Stimulated activated CD4-positive, alpha-beta T cell treated with anti-CD3 and anti-CD28 coated beads, Interleukin-4, amount 100 ng/mL, for 24 hours (primary cell): Measurements from ENCODE around the gene SORT1.

Experiments used
- DNase-seq: peaks from one replicate; pipeline ENCODE4 v3.0.0-alpha.2; 2020

Gene SORT1

DNA sequence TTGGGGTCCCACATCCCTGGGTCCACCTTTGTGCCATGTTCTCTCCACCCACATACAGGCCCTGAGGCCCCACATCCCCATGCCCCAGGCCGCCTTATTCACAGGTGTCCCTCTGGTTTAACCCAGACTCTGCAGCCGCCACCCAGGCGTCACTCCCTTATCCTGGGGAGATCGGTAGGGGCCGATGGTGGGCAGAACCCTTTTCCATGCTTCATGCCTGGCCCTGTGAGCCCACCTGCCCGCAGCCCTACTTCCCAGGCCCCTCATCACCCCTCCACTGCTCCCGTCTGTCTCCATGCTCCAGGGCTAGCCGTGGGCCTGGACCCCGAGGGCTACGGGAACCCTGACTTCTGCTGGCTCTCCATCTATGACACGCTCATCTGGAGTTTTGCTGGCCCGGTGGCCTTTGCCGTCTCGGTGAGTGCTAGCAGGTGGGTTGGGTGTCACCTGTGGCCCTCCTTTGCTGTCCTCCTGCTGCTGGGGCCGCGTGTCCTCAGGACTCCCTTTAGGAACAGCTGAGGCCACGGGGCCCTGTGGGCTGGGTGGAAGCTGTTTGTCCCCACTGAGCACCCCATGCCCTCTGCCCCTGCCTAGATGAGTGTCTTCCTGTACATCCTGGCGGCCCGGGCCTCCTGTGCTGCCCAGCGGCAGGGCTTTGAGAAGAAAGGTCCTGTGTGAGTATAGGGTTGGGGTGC lies 126.9 kb downstream of the SORT1 start:
- no peak for DNase-seq

DNA sequence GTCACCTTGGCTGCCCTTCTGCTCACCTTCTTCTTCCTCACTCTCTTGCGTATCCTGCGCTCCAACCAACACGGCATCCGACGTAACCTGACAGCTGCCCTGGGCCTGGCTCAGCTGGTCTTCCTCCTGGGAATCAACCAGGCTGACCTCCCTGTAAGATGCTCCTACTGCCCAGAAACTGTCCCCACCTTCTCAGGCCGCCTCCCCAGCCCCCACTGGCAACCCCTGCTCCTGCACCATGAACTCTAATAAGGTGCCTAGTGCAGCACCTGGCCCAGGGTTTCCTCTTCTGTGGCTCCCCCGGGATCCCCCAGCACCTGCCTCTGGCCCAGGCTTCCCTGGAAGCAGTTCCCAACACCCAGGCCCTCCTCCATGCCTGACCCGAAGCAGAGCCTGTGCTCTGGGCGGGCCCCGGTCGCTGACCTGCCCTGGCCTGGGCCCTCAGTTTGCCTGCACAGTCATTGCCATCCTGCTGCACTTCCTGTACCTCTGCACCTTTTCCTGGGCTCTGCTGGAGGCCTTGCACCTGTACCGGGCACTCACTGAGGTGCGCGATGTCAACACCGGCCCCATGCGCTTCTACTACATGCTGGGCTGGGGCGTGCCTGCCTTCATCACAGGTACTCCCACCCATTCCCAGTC lies 127.6 kb downstream of the SORT1 start:
- no peak for DNase-seq

DNA sequence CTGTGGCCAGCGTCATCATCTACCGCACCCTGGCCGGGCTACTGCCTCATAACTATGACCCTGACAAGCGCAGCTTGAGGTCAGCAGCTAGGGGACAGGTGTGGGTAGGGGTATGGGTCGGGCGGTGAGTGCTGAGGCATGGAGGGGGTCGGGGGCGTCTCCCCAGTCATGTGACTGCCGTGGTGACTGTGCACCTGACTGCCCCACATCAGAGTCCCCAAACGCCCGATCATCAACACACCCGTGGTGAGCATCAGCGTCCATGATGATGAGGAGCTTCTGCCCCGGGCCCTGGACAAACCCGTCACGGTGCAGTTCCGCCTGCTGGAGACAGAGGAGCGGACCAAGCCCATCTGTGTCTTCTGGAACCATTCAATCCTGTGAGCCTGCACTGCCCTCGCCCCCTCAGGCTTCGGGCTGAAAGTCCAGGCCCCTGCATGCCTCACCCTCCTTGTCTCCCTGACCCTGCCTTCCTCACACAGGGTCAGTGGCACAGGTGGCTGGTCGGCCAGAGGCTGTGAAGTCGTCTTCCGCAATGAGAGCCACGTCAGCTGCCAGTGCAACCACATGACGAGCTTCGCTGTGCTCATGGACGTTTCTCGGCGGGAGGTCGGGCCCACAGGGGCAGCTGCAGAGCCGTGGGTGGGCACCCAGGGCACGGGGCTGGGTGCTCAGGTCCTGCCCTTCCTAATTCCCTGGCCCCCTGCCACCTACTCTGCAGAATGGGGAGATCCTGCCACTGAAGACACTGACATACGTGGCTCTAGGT lies 128.3 kb downstream of the SORT1 start:
- no peak for DNase-seq

DNA sequence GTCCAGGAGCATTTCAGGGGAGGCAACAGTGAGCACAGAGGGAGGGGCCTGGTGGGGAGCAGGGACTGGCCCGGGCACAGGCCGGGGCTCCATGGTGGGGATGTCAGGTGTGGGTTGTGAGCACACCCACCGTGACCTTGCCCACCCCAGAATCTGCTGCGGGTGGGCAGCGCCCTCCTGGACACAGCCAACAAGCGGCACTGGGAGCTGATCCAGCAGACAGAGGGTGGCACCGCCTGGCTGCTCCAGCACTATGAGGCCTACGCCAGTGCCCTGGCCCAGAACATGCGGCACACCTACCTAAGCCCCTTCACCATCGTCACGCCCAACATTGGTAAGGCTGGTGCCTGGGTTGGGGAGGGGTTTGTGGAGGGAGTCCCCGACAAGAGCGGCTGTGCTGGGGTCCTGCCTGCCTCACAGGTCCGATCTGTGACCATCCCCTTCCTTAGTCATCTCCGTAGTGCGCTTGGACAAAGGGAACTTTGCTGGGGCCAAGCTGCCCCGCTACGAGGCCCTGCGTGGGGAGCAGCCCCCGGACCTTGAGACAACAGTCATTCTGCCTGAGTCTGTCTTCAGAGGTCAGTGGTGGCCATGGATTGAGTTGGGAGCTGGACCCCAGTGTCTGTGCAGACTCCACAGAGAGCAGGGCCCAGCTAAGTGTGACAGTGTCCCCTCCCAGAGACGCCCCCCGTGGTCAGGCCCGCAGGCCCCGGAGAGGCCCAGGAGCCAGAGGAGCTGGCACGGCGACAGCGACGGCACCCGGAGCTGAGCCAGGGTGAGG lies 129.1 kb downstream of the SORT1 start:
- no peak for DNase-seq

DNA sequence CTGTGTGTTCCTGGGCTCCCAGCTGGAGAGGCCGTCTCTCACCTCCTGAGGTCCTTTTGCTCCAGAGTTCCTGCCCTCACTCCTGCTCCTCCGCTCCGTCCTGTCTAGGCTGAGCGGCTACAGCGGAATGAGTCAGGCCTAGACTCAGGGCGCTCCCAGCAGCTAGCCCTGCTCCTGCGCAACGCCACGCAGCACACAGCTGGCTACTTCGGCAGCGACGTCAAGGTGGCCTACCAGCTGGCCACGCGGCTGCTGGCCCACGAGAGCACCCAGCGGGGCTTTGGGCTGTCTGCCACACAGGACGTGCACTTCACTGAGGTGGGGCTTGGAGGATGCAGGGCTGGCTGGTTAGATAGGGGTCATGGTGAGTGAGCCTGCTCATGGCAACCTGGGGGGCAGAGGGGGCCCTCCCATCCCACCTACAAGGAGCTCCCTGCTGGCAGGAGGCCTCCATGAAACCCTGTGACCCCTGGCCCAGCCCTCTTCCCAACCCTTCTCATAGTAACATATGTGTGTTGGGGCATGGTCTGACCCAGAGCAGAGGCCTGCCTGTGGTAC lies 129.9 kb downstream of the SORT1 start:
- DNase-seq, result no peak

DNA sequence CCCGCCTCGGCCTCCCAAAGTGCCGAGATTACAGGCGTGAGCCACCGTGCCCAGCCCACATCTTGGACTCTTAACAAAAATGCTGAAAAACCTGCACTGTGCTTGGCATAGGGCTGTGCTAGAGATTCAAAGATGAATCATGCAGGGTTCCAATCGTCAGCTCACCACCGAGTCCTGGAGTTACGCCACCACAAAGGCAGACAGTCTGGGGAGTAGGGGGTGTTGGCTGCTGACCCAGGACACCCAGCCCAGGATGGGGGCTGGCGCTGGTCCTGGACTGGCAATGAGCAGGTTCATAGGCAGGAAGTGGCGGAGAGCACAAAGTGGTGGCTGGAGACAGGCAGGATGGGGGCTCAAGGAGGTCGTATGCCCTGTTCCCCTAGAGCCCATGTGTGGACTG lies 130.8 kb downstream of the SORT1 start:
- no peak for DNase-seq

DNA sequence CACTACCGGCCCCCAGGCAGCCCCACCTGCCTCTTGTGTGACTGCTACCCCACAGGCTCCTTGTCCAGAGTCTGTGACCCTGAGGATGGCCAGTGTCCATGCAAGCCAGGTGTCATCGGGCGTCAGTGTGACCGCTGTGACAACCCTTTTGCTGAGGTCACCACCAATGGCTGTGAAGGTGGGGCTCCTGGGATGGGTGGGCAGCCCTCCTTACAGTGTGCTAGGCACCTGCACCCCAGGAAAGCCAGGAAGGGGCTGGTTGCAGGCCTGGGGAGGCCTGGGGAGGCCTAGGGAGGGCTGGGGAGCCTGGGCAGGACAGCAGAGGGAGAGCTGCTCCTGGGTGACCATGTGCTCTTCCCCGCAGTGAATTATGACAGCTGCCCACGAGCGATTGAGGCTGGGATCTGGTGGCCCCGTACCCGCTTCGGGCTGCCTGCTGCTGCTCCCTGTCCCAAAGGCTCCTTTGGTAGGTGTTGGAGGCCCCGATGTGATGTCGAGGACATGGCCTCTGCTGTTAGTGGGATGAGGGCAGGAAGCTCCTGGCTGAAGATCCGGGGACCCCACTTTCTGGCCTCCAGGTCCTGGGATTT lies 131.9 kb downstream of the SORT1 start:
- DNase-seq, result no peak

DNA sequence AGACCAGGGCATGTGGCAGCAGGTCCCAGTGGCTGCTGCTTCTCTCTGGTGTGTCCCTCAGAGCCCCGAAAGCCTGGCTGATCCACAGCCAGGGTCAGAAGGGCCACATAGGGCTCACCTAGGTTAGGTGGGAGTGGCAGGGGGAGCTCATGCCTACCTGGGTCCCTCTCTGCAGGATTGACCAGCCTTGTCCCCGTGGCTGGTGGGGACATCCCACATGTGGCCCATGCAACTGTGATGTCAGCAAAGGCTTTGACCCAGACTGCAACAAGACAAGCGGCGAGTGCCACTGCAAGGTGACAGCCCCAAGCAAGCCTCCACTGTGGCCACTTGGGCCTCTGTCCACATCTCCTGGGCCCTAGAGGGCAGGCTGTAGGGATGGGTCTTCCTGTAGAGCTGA lies 132.7 kb downstream of the SORT1 start:
- no peak for DNase-seq

DNA sequence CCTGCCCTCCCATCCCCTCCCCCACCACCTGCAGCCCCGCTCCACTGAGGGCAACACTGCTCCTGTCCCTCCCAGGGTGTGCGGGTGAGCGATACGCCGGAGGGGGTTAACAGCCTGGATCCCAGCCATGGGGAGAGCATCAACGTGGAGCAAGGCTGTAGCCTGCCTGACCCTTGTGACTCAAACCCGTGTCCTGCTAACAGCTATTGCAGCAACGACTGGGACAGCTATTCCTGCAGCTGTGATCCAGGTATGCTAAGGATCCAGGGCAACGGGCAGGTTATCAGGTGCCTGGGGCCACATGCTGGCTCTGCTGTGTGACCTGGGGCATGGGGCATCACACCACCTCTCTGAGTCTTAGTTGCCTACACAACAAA lies 133.4 kb downstream of the SORT1 start:
- no peak for DNase-seq

DNA sequence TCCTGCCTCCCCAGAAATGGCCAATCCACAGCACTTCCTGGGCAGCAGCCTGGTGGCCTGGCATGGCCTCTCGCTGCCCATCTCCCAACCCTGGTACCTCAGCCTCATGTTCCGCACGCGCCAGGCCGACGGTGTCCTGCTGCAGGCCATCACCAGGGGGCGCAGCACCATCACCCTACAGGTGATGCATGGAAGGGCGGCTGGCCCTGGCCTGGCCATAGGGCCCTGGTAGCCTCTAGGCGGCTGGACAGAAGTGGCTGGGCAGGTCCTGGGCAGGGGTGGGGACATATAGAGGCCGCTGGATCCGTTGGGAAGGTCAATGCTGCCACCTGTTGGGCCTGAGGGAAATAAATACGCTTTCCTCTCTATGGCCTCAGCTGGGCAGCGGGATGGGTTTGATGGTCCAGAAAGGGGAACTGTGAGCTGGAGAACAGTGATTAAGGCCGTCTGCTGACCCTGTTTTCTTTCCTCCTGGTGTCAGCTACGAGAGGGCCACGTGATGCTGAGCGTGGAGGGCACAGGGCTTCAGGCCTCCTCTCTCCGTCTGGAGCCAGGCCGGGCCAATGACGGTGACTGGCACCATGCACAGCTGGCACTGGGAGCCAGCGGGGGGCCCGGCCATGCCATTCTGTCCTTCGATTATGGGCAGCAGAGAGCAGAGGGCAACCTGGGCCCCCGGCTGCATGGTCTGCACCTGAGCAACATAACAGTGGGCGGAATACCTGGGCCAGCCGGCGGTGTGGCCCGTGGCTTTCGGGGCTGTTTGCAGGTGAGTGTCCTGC lies 133.9 kb downstream of the SORT1 start:
- peak; percentile 80 for DNase-seq

DNA sequence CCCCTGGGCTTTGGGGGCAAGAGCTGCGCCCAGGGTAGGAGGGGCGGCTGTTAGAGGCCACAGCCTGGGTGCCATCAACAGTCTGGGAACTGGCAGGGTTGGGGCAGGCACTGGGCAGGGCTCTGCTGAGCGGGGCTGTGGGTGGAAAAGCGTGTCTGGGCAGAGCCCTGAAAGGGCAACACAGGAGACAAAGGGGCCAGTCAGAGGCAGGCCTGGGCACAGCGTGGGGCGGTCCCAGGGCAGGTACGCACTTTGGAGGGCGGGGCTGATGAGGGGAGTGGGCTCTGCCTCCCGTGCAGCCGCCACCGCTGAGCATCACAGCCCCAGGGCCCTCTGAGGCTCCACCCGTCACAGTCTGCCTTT lies 134.5 kb downstream of the SORT1 start:
- no peak for DNase-seq

DNA sequence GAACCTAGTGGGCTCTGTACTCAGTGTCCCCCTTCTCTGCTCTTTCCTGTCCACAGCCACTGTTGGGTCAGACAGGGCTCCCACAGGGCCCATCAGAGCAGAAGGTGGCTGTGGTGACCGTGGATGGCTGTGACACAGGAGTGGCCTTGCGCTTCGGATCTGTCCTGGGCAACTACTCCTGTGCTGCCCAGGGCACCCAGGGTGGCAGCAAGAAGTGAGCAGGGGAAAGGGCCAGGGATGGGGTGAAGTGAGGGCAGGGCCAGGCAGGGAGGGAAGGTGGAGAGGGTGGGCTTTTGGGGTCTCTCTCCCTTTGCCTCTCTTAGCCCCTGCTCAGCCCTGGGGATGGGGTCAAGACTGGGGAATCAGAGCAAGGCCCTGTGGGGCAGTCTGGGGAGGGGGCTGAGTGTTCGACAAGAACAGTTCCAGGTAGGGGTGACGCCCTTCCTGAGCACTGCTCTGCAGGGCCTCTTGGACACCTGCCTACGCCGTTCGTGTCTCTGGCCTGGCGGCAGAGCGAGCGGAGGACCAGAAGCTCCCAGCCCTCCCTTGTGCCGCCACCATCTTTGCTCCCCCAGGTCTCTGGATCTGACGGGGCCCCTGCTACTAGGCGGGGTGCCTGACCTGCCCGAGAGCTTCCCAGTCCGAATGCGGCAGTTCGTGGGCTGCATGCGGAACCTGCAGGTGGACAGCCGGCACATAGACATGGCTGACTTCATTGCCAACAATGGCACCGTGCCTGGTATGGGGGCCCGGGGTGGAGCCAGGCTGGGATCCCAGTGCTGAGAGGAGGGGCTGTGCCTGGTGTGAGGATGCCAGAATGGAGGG lies 135.3 kb downstream of the SORT1 start:
- DNase-seq, result no peak

DNA sequence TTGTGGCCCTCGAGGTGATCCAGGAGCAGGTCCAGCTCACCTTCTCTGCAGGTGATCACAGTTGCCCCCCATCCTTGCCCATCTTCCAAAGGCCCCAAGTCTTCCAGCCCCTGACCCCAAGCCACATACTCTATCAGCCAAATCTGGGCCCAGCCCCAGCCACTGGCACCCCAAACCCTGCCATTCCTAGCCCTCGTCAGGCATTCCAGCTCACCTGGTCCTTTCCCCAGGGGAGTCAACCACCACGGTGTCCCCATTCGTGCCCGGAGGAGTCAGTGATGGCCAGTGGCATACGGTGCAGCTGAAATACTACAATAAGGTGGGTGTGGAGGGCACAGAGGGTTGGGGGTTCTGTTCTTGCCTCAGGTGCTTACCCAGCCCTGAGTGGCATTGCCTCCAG lies 136.1 kb downstream of the SORT1 start:
- no peak for DNase-seq

DNA sequence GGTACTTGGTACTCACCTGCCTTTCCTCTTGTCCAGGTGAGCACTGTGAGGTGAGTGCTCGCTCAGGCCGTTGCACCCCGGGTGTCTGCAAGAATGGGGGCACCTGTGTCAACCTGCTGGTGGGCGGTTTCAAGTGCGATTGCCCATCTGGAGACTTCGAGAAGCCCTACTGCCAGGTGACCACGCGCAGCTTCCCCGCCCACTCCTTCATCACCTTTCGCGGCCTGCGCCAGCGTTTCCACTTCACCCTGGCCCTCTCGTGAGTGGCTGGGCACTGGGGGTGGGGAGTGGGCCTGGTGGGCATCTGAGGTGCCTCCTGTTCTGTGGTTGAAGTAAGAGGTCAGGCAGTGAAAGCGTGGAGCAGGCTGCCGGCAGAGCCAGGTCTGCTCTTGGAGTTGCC lies 136.7 kb downstream of the SORT1 start:
- no peak for DNase-seq

DNA sequence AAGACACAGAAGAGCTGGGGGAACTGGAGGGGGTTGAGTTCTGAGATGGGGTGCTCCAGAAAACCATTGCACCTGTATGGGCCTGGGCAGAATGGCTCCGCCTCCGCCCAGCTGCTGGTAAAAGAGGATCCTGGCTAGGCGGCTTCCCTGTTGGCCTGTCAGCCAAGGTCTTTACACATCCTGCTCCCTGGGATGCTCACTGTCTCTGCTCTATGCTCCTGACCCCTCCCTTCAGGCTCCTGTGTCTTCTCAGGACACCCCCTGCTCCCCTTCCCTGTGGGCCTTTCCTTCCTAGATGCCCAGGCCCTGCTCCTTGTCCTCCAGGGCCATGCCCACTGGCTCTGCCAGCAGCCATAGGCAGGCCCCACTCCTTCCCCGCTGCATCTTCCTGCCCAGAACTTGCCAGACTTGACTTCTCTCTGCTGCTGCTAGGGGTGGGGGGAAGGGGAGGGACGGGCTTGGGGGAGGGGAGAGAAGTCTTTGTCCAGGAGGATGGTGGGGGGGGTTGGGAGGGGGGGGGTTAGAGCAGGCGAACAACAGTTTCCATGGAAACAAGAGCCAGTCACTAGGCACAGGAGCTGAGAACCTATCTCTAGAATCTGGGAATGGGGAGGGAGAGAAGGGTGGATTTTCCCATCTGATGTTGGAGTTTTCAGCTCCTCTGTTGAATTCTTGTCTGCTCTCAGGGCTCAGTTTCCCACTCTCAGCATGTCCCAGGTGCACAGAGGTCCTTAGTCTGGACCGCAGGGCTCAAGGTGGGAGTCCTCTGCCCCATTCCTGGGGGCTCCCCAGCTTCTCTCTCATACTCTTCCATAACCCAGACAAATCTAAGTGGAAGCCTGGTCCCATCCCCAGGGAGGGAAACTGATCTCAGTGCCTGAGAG lies 137.8 kb downstream of the SORT1 start:
- no peak for DNase-seq
